GM18907 (cell line): Measurements from ENCODE around the gene LINC01488.

Experiments used
- ATAC-seq: cut with Tn5 transposase; IDR thresholded peaks from one replicate; pipeline ENCODE4 v1.9.1; 2021; ENCODE audit warnings: mild to moderate bottlenecking, moderate library complexity; ENCODE audit not compliant: unreplicated experiment

Gene LINC01488

DNA sequence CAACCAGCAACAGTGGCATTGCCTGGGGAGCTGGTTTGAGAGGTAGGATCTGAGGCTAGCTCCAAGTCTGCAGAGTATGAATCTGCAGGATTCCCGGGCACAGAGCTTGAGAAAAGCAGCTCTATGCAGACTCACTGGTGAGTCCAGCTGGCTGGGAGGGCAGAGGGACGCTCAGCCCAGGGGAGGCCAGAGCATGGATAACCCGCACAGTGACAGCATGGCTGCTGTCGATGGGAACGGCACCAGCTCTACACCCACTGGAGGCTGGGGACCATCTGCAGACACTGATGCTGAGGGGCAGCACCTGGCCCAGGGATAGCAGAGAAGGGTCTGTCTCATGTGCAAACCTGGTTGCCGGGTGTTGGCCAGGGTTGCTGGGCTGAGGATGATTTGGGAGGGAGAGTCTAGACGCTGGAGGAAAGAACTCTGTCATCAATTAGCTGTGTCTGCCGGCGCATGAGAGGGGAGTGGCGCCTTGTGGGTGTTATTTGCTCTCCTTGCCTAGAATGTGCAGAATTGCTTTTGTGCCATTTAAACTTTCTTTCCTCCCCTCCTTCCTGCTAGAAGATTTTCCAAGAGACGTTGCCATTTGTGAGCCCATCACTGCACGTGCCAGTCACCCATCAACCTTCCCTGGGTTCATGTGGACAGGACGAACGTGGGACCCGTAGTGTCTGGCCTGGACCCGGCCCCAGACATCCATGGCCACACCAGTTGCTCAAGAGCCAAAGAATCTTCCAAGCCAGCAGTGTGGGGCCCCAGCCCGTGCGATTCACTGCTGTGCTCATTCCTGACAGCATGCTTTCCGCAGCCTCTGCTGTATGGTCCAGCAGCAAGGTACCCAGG, 19.1 kb upstream of the LINC01488 start:
- ATAC-seq, result no peak

DNA sequence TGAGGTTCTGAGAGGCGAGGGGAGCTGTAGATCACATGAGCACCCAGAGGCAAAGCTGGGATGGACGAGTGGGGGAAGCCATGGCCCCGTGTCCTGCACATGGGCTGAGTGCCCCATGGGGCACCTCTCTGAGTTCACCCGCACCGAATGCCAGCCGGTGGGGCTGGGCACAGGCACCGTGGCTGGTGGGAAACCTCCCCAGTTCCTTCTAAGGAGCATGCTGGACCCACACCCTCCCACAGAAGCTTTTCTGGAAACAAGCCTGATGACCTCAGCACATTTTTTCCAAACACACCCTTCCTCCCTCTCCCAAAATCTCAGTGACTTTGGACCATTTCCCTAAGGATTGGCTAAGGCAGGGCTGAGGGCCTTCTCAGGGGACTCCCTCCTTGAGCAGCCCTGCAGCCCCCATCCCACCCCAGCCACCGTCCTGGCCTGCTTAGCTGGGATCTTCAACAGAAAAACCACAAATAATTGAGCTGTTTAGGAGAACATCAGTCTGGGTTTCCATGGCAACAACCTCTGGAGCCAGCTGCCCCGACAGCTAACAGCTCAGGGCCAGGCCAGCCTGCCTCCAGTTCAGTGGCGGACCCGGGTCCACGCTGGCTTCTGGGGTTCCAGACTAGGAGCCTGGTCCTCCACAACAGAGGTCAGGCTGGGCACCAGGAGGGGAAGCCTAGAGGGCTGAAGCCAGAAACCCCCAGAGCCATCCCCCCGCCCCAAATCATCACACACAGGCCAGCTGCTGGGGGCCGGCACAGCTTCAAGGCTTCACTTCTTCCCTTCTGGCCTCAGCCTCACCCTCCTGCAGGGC, 18.1 kb upstream of the LINC01488 start:
- ATAC-seq, result no peak

DNA sequence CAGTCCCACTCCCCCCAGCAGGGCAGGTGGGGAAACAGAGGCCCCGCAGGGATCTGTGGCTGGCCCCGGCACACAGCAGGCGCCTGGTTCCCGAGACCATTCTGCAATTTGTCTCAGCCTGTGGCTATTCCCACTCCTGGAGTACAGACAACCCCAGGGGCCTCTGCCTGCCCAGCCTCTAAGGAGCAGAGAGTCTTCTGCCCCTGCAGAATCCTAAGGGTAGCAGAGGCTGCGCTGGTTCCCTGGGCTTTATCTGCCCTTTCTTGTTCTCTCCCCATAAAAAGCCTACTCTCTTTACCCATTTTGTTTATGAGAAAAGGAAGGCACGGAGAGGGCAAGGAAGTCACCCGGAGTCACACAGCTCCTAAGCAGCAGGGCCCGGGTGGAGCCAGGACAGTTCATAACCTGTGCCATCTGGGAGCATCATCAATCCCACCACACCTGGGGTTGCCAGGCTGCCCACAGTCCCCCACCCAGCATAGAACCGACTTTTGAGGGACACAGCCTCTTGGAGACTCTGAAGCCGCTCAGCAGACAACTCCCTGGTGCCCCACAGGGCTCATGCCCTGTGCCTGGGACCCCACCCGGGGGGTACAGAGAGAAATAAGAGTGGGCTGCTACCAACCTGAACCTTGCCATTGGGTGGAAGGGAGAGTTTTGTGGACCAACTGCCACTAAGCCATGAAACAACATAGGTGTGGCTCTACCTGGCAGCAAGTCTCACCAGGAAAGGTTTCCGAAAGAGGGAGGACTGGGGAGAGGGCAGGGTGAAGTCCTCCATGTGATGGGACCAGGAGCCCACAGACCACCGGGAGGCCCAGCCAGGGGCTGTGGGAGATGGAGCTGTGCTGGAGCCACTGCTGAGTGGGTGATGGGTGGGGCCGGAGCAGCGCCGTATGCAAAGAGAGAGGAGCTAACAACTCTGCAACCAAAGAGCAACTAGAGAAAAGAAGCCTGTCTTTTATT, 17.2 kb upstream of the LINC01488 start:
- ATAC-seq, result no peak

DNA sequence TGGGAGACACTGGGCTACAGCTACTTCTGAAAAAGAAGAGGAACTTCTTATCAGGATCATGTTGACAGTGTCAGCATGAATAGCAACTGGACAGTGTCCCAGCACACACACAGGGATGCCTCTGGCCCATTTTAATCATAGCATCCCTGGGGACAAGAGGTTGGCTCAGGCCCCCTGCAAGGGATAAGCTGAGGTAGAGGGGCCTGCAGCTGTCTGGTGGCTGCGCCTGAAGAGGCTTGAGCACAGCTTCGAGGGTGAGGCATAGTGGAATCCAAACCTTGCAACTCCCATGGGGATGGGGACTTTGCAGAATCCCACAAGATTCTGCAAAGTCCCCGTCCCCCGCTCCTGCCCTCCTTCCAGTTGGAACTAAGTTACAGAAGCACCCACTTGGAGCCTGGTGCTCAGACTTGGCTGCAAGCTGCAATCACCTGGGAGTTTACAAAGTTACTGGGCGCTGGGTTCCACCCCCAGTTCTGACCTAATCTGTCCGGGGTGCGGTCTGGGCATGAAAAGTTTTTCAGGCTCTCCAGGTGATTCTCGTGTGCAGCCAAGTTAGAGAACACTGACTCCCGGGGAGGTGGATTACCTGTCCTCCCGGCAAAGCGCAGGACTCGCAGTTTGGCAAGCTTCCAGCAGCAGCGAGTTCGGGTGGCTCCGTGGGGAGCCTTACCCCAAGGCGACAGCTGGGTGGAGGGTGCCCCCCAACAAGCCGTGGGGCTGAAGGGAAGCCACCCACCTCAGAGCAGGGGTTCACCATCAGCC, 16.0 kb upstream of the LINC01488 start:
- ATAC-seq, result no peak

DNA sequence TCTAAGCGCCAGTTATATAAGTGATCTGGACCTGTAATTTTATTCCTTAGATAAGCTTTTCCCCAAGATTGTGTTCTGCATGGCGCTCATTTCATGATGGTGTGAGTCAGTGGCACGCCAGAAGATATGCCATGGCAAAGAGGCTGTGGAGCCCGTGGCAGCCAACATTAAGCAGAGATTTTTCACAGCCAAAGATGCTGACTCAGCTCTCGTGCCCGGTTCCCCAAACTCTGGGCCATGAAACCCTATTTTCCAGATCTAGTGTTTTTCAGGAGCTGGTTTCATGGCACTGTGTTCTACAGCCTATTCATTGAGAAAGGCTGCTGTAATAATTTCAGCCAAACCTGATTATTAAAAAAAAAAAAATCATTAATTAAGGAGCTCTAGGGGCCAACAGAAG, 15.4 kb upstream of the LINC01488 start:
- no peak for ATAC-seq

DNA sequence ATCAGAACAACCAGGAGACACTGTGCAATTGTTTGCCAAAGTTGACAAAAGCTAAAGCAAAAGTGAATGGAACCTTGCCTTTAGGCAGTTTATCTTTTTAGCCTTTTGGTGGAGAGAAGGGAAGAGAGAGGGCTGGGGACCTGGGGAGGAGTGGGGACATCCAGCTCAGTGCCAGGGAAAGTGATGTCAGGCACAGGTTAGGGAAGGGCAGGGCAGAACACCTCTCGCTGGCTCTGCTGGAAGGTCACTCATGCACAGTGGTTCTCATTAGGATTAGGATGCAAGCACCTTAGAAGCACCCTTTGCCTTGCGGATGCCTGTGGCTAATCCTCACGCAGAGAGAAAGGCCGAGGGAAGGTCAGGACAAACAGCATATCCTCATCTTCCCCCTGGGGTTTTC, 14.3 kb upstream of the LINC01488 start:
- no peak for ATAC-seq

DNA sequence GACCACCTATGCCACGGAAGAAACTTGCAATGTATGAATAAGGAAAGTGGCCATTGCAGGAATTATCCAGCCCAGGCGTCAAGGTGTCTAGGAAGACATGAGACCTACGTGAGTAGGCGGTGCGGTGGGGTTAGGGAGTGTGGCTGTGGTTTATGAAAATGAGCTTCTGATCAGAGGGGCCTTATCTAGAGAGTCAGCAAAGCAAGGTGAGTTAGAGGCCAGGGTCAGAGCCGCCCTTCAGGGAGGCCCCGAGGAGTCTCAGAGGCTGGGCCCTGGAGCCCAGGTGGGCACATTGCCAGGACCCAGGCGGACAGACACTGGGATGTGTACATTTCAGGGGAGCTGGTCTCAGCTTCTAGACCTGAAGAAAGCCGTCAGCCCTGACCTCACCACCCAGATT, 13.8 kb upstream of the LINC01488 start:
- no peak for ATAC-seq

DNA sequence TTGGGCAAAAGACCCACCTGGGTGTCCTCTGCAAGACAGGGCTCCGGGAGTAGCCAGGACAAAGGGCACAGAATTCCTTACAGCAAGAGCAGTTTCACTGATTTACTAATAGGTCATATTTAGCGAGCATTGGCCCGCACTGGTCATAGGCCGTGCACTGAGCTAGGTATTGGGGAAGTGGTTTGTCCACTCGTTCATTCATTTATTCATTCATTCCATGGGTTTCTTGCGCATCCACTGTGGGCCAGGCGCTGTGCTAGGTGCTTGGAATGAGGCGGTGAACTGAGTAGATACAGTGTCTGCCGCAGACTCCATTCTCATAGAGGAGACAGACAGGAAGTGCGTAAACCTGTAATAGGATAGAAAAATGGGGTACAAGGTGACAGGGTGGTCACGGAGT, 13.2 kb upstream of the LINC01488 start:
- no peak for ATAC-seq

DNA sequence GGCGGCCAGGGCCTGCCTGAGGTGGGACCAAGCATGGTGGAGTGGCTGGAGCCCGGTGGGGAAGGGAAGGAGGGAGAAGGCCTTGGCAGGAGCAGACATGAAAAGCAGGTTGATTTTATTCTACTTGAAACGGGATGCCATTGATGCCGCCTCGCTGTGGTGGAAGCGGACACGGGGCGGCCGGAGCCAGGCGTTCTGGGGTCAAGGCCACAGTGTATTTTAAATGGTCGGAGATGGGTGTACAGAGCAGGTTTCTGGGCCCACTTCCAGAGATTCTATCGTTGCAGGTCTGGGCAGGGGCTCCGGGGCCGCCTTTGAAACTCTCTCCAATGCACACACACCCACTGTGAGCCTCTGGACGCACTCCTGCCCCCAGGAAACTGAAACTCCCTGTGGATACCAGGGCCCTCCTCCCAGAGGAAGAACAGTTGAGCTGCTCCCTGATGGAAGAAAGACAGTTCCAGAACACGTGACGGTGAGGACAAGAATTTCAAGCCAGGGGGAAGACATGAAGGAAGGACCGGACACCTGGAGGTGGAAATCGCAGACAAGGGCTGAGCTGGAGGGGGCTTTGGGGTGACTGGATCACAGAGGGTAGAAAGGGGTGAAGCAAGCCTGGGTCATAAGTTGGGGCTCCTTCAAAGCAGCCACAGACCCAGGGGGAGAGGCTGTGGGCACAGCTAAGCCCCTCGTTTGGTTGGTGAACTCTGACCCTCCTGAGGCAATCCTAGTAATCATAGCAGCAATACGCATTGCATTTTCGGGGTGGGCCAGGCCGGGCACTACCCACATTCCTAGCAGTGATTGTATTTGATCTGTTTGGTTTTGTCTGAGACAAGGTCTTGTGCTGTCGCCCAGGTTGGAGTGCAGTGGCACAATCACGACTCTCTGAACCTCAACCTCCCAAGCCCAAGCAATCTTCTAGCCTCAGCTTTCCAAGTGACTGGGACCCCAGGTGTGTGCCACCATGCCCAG, 12.3 kb upstream of the LINC01488 start:
- no peak for ATAC-seq

DNA sequence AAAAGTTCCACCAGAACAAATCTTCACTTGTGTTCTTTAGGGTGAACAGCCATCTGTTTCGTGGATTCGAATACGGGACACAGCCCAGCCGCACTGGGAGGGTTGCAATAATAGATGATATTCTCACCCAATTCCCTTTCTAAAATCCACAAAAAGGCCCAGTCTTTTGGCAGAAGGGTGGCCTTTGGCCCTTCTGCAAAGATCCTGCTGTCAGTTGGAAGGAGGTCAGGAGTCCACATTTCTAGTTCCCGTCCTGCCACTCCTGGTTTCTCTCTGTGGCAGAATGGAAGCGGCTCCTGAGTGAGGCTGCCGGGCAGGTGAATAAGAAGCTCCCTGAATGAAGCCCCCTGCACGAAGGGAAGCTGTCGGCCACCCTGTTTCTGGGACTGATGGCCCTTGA, 11.2 kb upstream of the LINC01488 start:
- no peak for ATAC-seq

DNA sequence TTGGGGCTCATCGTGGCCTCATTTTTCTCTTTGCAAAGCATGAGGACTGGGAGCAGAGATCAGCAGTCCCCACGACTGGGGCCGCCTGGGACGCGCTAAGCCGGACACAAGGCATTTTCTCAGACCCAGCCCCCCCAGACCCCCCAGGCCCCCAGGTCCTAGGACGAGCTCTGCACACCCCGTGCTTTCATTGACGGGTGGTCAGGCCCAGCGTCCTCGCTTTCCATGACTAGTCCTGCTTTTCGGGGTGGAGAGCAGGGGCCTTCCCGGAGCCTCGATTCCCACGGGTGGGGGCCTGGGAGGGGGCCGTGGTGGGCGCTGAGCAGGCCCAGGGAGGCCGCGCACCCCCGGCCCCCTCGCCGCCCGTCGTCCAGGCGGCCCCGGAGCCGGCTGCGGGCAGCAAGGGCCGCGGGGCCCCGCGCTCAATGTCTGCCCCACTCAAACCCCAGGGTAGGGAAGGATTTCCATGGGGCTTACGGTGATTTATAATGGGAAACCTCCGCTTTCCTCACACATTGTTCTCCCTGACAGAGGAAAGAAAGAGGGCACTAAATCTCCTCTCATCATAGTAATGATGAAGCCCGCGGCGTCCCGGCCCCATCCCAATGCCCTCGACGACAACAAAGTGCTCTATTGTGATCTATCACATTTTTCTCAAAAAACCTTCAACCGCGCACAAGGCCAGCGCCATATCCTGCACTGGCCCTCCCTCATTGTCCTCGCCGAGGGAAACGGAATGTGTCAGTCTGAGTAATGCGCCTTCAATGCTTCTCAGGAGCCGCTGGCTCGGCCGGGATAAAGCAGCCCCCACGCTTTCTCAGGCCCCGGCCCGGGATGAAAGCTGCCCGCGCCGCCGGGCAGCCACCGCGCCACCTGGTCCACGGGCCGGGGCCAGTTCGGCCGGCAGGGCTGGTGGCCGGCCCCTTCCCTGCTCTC, 10.4 kb upstream of the LINC01488 start:
- no peak for ATAC-seq

DNA sequence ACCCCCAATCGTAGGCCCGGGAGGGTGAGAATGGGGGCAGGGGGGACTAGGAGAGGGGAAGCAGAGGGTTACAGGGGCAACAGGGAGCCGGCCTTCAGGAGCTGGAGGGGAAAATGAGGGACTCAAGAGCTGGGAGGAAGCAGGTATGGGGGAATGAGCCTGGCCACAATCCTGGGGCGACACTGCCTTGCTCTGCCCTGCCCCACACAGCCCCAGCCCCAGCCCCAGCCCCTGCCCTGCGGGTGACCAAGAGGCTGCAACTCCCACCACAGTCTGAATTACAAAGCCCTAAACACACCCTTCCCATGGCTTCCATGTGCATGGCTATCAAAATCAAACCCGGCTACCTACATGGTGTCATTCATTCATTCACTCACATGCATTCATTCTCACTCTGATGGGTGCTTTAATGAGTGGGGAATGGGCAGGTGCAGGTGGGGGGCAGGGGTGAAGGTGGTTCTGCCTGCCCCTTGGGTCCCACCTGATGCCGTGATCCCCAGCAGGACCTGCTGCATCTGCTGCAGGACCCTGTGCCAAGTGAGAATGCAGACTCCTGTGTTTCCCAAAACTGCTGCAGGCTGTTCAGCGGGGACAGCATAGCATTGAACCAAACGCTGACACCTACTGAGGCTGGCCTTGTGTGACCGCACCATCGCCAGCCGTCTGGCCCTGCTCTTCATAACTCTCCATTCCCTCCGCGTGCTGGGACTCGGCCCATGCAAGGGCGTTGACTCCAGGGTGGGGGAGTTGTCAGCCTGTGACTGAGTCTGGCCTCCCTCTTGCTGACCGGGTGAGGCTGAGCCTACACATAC, 9.5 kb upstream of the LINC01488 start:
- ATAC-seq, result no peak

DNA sequence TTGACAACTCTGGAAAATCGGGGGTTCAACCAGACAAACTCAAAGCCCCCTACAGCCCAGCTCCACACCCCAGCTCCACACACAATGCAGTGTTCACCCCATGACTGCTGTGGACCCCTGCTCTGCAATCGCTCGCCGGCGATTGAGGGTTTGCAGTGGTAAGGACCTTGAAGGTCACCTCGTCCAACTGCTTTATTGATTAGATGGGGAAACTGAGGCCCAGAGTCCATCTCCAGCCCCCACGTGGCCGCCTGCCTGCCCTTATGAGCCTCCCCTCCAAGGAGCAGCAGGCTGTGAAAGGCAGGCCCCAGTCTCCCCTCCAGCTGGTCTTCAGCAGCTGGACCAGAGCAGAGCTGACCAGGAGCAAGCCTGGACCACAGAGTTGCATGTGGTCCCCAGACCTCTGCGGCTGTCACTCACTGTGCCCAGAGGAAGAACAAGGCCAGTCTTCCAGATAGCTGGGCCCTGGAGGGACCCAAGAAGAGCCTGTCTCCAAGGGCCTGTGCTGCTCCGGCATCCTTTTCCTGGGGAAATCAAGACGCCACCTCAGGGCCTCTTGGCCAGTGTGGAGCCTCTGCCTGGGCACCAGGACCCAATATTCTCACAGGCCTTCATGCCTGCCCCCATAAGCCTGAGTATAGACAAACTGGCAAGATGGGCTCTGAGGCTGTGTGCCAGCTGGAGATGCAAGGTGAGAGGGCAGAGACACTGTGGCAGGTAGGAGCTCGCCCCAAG, 8.8 kb upstream of the LINC01488 start:
- ATAC-seq, result no peak

DNA sequence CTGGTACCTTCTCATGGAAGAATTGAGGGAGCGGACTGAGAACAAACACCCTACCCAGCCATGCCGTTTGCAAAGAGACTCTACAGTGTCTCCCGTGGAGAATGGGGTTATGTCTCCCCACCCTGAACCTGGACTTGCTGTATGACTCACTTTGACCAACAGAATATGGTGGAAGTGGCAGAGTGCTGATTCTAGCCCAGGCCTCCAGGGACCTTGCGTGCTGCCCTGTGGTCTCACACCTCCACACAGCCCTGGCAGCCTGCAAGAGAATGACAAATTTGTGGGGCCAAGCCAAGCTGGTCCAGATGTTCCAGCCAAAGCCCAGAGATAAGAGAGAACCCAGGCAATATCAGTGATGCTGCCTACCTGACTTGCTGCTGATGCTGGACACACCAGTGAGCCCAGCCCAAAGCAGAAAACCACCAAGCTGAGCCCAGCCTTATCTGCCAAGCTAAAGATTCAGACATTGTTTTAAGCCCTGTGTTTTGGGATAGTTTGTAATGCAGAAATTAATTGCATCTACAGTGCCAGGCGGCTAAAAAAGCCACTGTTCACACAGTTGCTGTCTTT, 8.1 kb upstream of the LINC01488 start:
- no peak for ATAC-seq

DNA sequence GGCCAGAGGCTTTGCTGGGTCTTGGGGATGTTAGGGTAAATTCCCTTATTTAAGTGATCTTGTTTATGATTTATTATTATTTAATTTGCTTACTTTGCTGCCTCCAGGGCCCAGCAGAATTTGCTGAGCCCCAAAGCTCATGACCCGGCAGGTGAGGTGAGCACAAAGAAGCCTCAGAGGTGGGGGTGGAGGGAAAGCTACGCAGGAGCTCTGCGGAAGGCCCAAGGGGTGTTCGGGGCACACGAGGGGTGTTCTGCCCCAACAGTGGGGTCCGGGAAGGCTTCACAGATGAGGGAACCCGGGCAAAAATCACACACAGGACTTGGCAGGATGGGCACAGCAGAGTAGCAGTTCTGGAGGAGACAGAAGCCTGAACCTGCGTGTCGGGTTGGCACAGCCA, 6.7 kb upstream of the LINC01488 start:
- no peak for ATAC-seq

DNA sequence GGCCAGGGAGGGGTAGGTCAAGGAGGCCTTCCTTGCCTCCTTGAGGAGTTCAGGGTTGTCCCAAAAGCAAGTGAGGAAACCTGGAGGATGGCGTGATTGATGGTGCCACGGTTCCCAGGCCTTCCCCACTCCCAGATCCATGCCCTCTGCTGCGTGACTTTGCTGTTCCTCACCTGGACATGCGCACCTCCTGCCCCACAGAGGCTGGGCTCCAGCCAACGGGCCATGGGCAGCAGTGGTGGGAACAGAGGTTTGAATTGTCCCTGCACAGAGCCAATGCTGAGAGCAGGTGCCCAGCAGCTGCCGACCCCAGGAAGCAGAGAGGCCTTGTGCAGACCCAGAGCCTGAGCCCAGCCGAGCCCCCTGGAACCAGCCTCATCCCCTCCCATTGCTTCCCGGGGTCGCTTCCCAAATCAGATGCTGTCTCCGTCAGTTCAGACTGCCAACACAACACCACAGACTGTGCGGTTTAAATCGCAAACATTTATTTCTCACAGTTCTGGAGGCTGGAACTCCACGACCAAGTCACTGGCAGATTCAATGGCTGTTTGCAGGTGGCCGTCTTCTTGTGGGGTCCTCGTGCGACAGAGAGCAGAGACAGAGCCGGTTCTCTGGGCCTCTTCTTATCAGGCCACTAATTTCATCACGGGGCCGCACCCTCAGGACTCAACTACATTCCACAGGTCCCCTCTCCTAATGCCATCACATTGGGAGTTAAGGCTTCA, 6.2 kb upstream of the LINC01488 start:
- ATAC-seq, result no peak
